ENCODE data around the gene CTDP1. TPM values are rescaled to one million over a fixed set of nuclear protein-coding genes. Genes with fewer than 3 reads are reported as not detected.

Gene CTDP1
- total and polyA plus RNA-seq, 9 of the 15 experiments (the other 6 are each of a cell fraction or from before 2014, with no cell fraction given), result 0.07 to 19.2 (median 4.0) TPM

DNA sequence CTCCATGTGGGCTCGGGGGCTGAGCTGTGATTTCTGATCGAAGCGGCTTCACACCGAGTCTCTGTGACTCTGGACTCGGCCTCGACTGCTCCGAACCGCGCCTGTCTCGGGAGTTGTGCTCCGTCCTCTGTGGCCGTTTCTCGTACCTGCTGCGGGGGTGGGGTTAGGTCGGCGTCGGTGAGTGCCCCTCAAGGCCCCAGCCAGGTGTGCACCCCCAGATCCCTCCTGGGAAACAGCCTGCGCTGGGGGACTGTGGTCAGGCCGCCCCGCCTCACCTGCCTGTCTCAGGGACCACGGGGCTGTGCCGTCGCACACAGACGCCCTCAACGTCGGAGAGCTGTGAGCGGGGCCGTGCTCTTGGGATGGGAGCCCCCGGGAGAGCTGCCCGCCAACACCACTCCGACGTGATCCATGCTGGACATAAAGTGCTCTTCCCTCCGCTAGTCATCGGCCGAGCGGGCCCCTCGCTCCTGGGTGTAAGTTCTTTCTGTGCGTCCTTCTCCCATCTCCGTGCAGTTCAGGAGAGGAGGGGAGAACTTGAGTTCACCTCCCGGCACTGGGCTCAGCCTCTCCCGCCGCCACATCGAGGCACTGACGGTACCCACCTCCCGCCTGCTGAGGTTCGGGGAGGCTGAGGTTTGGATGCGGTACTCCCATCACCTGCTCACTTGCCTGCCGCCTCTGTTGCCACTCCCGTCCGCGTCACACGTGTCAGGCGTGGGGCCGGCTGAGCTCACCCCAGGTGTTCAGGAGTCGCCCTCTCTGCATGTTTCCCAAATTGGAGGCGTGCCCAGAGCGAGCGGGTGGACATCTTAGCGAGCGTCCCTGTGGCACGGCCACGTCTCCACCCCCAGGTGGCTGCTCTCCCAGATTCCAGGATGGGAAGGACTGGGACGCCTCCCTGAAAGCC lies 55.7 kb downstream of the CTDP1 start:
- WGBS (ENCODE audit: insufficient coverage, low coverage, missing lambda C conversion rate), result 93% methylated on average over 17 of the region's 63 CpGs
- TF ChIP-seq TSC22D4 (tag; IDR thresholded peaks at IDR 0.05), result no peak
- TF ChIP-seq STAT5A (IDR thresholded peaks at IDR 0.05; ENCODE audit: borderline replicate concordance, low read length), result no peak
- no peak for TF ChIP-seq ZNF431 (CRISPR knock-in tag; IDR thresholded peaks at IDR 0.05)
- no peak for TF ChIP-seq SETDB1 (IDR thresholded peaks at IDR 0.05; ENCODE audit: low read length)
- TF ChIP-seq ARNT (IDR thresholded peaks at IDR 0.05), result no peak
- TF ChIP-seq, protein P1, sequence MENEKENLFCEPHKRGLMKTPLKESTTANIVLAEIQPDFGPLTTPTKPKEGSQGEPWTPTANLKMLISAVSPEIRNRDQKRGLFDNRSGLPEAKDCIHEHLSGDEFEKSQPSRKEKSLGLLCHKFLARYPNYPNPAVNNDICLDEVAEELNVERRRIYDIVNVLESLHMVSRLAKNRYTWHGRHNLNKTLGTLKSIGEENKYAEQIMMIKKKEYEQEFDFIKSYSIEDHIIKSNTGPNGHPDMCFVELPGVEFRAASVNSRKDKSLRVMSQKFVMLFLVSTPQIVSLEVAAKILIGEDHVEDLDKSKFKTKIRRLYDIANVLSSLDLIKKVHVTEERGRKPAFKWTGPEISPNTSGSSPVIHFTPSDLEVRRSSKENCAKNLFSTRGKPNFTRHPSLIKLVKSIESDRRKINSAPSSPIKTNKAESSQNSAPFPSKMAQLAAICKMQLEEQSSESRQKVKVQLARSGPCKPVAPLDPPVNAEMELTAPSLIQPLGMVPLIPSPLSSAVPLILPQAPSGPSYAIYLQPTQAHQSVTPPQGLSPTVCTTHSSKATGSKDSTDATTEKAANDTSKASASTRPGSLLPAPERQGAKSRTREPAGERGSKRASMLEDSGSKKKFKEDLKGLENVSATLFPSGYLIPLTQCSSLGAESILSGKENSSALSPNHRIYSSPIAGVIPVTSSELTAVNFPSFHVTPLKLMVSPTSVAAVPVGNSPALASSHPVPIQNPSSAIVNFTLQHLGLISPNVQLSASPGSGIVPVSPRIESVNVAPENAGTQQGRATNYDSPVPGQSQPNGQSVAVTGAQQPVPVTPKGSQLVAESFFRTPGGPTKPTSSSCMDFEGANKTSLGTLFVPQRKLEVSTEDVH (IDR thresholded peaks at IDR 0.05; ENCODE audit: low read depth, partially characterized antibody), result no peak
- TF ChIP-seq, protein P2, sequence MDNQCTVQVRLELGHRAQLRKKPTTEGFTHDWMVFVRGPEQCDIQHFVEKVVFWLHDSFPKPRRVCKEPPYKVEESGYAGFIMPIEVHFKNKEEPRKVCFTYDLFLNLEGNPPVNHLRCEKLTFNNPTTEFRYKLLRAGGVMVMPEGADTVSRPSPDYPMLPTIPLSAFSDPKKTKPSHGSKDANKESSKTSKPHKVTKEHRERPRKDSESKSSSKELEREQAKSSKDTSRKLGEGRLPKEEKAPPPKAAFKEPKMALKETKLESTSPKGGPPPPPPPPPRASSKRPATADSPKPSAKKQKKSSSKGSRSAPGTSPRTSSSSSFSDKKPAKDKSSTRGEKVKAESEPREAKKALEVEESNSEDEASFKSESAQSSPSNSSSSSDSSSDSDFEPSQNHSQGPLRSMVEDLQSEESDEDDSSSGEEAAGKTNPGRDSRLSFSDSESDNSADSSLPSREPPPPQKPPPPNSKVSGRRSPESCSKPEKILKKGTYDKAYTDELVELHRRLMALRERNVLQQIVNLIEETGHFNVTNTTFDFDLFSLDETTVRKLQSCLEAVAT (IDR thresholded peaks at IDR 0.05), result no peak
- TF ChIP-seq, protein P3, sequence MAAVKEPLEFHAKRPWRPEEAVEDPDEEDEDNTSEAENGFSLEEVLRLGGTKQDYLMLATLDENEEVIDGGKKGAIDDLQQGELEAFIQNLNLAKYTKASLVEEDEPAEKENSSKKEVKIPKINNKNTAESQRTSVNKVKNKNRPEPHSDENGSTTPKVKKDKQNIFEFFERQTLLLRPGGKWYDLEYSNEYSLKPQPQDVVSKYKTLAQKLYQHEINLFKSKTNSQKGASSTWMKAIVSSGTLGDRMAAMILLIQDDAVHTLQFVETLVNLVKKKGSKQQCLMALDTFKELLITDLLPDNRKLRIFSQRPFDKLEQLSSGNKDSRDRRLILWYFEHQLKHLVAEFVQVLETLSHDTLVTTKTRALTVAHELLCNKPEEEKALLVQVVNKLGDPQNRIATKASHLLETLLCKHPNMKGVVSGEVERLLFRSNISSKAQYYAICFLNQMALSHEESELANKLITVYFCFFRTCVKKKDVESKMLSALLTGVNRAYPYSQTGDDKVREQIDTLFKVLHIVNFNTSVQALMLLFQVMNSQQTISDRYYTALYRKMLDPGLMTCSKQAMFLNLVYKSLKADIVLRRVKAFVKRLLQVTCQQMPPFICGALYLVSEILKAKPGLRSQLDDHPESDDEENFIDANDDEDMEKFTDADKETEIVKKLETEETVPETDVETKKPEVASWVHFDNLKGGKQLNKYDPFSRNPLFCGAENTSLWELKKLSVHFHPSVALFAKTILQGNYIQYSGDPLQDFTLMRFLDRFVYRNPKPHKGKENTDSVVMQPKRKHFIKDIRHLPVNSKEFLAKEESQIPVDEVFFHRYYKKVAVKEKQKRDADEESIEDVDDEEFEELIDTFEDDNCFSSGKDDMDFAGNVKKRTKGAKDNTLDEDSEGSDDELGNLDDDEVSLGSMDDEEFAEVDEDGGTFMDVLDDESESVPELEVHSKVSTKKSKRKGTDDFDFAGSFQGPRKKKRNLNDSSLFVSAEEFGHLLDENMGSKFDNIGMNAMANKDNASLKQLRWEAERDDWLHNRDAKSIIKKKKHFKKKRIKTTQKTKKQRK (IDR thresholded peaks at IDR 0.05; ENCODE audit: borderline replicate concordance, low read depth, low read length), result no peak
- no peak for TF ChIP-seq GABPB1 (CRISPR knock-in tag; IDR thresholded peaks at IDR 0.05)
- TF ChIP-seq NUFIP1 (IDR thresholded peaks at IDR 0.05; ENCODE audit: partially characterized antibody), result no peak
- no peak for TF ChIP-seq NCOA6 (IDR thresholded peaks at IDR 0.05)
- TF ChIP-seq KLF16 (IDR thresholded peaks at IDR 0.05), result no peak
- TF ChIP-seq ZNF134 (CRISPR knock-in tag; conservative IDR thresholded peaks at IDR 0.05), result no peak
- no peak for TF ChIP-seq ZNF436 (CRISPR knock-in tag; IDR thresholded peaks at IDR 0.05)
- TF ChIP-seq ZNF644 (tag; IDR thresholded peaks at IDR 0.05; ENCODE audit: low read depth), result no peak
- no peak for TF ChIP-seq POLR2H (tag; IDR thresholded peaks at IDR 0.05; ENCODE audit: low read depth)
- no TSS peak for BruUV-seq (replicated peaks)
- no peaks in the 10 kb centered on the region for H3K27me3 ChIP-seq (ENCODE audit: control insufficient read depth in 2 of 2, insufficient read depth in 2 of 2, low read length in 2 of 2)
- H3K36me3 ChIP-seq (ENCODE audit: control insufficient read depth, insufficient read depth, low read length), result peaks cover 41% of the 10 kb centered on the region; the same call in 2 of the 3 replicates
- H2AFZ ChIP-seq (ENCODE audit: low read depth, low read length), result no peak overlapping the region
- H3K9me1 ChIP-seq (ENCODE audit: control insufficient read depth, insufficient read depth, low read length), result no peaks in the 10 kb centered on the region
- no peaks in the 10 kb centered on the region for H3K4me1 ChIP-seq (replicated peaks in 1 of 2; ENCODE audit: control insufficient read depth in 2 of 2, insufficient read depth in 2 of 2, low read length in 2 of 2)
- no peaks in the 10 kb centered on the region for H3K79me2 ChIP-seq (ENCODE audit: control insufficient read depth, insufficient read depth, low read length)
- H3K4me2 ChIP-seq (ENCODE audit: insufficient read depth, low read length), result no peak overlapping the region
- H3K9ac ChIP-seq (ENCODE audit: insufficient read depth in 1 of 2, low read depth in 2 of 2, low read length in 2 of 2), result no peak overlapping the region
- no peak for FAIRE-seq
- H3K9me3 ChIP-seq (replicated peaks; ENCODE audit: control insufficient read depth, insufficient read depth, low read depth, low read length), result peaks cover 9% of the 10 kb centered on the region
- no peak overlapping the region for H3K4me3 ChIP-seq
- H3K27ac ChIP-seq (ENCODE audit: extremely low read depth, low read depth, low read length), result no peak overlapping the region
- ATAC-seq, result no peak
- in situ Hi-C loops (cut with MboI) (no loop called here), intact Hi-C loops (cut with micrococcal nuclease) (no loop called here)
- ChIA-PET POLR2A (no interaction called here), CTCF (ENCODE audit: low intra/inter-chr PET ratio) (no interaction called here)
- H4K20me1 ChIP-seq (replicated peaks; ENCODE audit: control insufficient read depth, insufficient read depth, low read length), result no peaks in the 10 kb centered on the region
- DNase-seq (ENCODE audit: extremely low read depth in 1 of 4, low spot score in 3 of 4), result no peak
